Astrocyte (in vitro differentiated cells and primary cell): Measurements from ENCODE around the gene PRM2.

Experiments
- CTCF ChIP-seq: IDR thresholded peaks from 2 replicates; pipeline ENCODE4 v1.5.1; 2011; ENCODE audit warnings: low read depth, mild to moderate bottlenecking, inconsistent platforms, low read length, moderate library complexity; ENCODE audit not compliant: insufficient read depth
- EZH2 ChIP-seq: IDR thresholded peaks from 2 replicates; pipeline ENCODE4 v1.6.1; 2012; ENCODE audit warnings: mild to moderate bottlenecking, low read length, inconsistent platforms; ENCODE audit not compliant: insufficient read depth

- TF ChIP-seq CTCF: no peak
- TF ChIP-seq EZH2: no peak
Observed at GRCh38 chr16:11272484-11272883, 3.8 kb downstream of the PRM2 start.
